Upper lobe of left lung (tissue), 4 donors: Measurements from ENCODE around the gene GPA33.

Experiments used
- CTCF ChIP-seq, 6 experiments: fragments of 450-650 bp in 4 of 6; fragments of 200-600 bp in 2 of 6; sonication (generic) in 2 of 6; IDR thresholded peaks; one replicate each; pipeline ENCODE4 v1.5.1; 2016 to 2019; ENCODE audit warnings: antibody characterized with exemption in 6 of 6
- EP300 ChIP-seq, 4 donors: sonication (generic); formaldehyde crosslinking; IDR thresholded peaks; one replicate each; pipeline ENCODE4 v1.5.1; 2017; ENCODE audit warnings: antibody characterized with exemption in 4 of 4, control low read depth in 2 of 4
- POLR2A ChIP-seq, 4 donors: fragments of 450-650 bp; IDR thresholded peaks; one replicate each; pipeline ENCODE4 v1.5.1; 2016 to 2017; ENCODE audit warnings: antibody characterized with exemption in 4 of 4, mild to moderate bottlenecking in 2 of 4

- TF ChIP-seq CTCF (IDR thresholded peaks at IDR 0.05) (no peak), EP300 (IDR thresholded peaks at IDR 0.05) (no peak), POLR2A (IDR thresholded peaks at IDR 0.05) (no peak)
Observed at GRCh38 chr1:167013108-167013929, 76.9 kb downstream of the GPA33 start.
